Left ventricle myocardium inferior (tissue), 1 donor: ENCODE data around the gene ZNF474. TPM values are rescaled to one million over a fixed set of nuclear protein-coding genes. Genes with fewer than 3 reads are reported as not detected.

Source experiments
- DNase-seq: peaks from one replicate; pipeline ENCODE4 v3.0.0-alpha.2; 2020
- H3K27ac ChIP-seq: fragments of 200-600 bp; replicated peaks from 2 replicates; pipeline ENCODE4 v1.8.0; 2021
- H3K27me3 ChIP-seq: fragments of 200-600 bp; 2 replicates; pipeline ENCODE4 v1.8.0; 2021; ENCODE audit warnings: low read depth
- H3K36me3 ChIP-seq: fragments of 200-600 bp; 2 replicates; pipeline ENCODE4 v1.8.0; 2021
- H3K4me1 ChIP-seq: fragments of 200-600 bp; 2 replicates; pipeline ENCODE4 v1.8.0; 2021
- H3K4me3 ChIP-seq: fragments of 200-600 bp; 2 replicates; pipeline ENCODE4 v1.8.0; 2021; ENCODE audit warnings: mild to moderate bottlenecking, moderate library complexity
- H3K9me3 ChIP-seq: fragments of 200-600 bp; replicated peaks from 2 replicates; pipeline ENCODE4 v1.8.0; 2021
- intact Hi-C: fragments of 100-400 bp; cut with micrococcal nuclease; formaldehyde crosslinking; loops from one replicate; pipeline ENCODE4 v1.11.0; 2022
- total RNA-seq: library from RNA; stranded (reverse); fragmentation: NEBNext Ultra II Directional; extraction: Animal tissue kit (Norgen Biotek cat#: 25700); gene quantifications from one replicate; pipeline ENCODE4 v1.2.1, GENCODE V29; 2021
- TF ChIP-seq, protein P1 (sequence below): fragments of 200-600 bp; IDR thresholded peaks from 2 replicates; pipeline ENCODE4 v1.8.0; 2021; ENCODE audit warnings: antibody characterized with exemption, mild to moderate bottlenecking, borderline replicate concordance
- donor health status: DM: no; HTN: yes; CAD: no; lungs with severe emphysema.

The ZNF474 gene
- total RNA-seq, 1 donor from 2014 or later = not detected

DNA sequence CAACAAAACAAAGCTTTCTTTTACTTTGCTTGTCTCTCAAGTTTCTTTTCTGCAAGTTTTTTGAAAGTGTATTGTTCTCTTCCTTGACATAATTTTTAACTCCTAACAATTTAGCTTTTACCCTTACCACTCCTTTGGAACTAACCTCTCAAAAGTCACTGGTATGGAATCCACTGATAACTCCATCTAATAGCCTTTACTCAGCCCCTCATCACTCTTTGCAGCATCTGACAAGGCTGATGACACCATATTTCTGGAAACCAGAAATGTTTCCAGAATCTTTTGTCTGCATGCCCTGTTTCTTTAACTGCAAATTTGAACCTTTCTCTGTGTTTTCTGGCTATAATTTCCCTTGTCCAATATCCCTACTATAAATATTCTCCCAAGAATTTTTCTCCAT, 46.5 kb downstream of the ZNF474 start:
- H3K36me3 ChIP-seq = no peaks in the 10 kb centered on the region
- no peak overlapping the region for H3K27ac ChIP-seq
- no peak for DNase-seq
- intact Hi-C loops = no loop called here
- peaks cover 1% of the 10 kb centered on the region for H3K4me1 ChIP-seq
- H3K9me3 ChIP-seq = no peaks in the 10 kb centered on the region
- H3K4me3 ChIP-seq = no peak overlapping the region
- TF ChIP-seq, protein P1, sequence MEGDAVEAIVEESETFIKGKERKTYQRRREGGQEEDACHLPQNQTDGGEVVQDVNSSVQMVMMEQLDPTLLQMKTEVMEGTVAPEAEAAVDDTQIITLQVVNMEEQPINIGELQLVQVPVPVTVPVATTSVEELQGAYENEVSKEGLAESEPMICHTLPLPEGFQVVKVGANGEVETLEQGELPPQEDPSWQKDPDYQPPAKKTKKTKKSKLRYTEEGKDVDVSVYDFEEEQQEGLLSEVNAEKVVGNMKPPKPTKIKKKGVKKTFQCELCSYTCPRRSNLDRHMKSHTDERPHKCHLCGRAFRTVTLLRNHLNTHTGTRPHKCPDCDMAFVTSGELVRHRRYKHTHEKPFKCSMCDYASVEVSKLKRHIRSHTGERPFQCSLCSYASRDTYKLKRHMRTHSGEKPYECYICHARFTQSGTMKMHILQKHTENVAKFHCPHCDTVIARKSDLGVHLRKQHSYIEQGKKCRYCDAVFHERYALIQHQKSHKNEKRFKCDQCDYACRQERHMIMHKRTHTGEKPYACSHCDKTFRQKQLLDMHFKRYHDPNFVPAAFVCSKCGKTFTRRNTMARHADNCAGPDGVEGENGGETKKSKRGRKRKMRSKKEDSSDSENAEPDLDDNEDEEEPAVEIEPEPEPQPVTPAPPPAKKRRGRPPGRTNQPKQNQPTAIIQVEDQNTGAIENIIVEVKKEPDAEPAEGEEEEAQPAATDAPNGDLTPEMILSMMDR = no peak
- no peaks in the 10 kb centered on the region for H3K27me3 ChIP-seq

DNA sequence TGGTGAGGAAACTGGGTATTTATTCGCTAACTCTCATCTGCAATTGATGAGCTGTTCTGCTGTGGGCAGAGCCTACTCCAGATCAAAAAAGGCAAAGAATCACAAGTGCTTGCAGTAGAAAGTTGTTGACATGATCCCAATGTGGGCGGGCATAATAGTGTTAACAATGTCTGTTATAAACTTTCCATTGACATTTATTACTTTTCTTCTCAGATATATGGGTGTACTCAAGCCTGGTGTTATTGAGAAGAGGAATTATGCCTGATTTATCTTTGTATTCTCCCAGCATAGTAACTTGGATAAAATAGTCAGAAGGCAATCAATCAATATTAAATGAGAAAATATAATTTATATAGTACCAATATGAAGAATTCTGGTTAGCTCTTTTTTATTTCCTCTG, 47.8 kb downstream of the ZNF474 start:
- intact Hi-C loops = no loop called here
- DNase-seq = no peak
- Histone ChIP-seq H3K27me3 (no peaks in the 10 kb centered on the region), H3K27ac (no peak overlapping the region), H3K9me3 (no peaks in the 10 kb centered on the region), H3K4me3 (no peak overlapping the region), H3K4me1 (peaks cover 13% of the 10 kb centered on the region), H3K36me3 (no peaks in the 10 kb centered on the region)
- TF ChIP-seq, protein P1 = no peak

DNA sequence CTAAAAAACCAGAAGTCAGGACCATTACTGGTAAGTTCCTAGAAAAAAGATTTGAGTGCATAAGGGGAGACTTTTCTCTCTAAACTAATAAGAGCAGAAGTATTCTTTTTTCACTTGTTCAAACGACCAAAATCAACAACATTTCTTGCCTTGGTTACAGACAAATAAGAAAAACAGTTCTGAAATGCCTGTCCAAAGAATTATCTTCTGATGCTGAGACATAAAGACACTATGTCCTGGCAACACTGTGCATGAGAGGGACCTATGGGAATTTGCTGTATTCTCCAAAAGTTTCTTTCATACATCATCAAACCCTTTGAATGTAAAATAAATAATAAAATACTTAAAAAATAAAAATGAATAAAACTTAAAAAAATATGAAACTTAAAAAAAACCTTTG, 50.4 kb downstream of the ZNF474 start:
- no peaks in the 10 kb centered on the region for H3K9me3 ChIP-seq
- H3K27ac ChIP-seq = no peak overlapping the region
- H3K27me3 ChIP-seq = no peaks in the 10 kb centered on the region
- DNase-seq = no peak
- no peaks in the 10 kb centered on the region for H3K36me3 ChIP-seq
- peaks cover 35% of the 10 kb centered on the region for H3K4me1 ChIP-seq
- intact Hi-C loops = no loop called here
- TF ChIP-seq, protein P1 = no peak
- H3K4me3 ChIP-seq = no peak overlapping the region

DNA sequence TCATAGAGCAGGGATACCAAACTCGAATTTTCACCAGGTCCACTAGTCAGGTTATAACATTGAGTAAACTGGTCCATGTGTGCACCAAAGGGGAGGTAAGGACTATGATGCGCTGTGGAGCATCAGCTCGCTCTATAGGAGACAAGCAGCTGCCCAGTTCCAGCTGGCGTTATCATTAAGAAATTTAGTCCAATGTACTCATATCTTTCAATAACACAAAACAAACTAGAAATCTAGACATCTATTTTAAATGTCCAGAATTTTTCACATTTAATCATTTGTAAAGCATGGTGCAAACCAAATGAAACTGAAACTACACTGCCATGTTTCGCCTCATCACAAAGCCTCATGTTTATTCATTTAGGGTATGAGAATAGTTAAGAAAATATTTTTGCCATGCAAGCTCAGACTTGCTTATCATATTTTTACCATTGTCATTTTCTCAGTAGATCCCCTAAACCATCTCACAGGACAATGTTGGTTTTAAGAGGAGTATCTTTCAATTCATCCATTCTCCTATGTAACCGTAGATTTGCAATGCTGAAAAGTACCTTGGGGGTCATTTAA, 50.9 kb downstream of the ZNF474 start:
- TF ChIP-seq, protein P1 = no peak

DNA sequence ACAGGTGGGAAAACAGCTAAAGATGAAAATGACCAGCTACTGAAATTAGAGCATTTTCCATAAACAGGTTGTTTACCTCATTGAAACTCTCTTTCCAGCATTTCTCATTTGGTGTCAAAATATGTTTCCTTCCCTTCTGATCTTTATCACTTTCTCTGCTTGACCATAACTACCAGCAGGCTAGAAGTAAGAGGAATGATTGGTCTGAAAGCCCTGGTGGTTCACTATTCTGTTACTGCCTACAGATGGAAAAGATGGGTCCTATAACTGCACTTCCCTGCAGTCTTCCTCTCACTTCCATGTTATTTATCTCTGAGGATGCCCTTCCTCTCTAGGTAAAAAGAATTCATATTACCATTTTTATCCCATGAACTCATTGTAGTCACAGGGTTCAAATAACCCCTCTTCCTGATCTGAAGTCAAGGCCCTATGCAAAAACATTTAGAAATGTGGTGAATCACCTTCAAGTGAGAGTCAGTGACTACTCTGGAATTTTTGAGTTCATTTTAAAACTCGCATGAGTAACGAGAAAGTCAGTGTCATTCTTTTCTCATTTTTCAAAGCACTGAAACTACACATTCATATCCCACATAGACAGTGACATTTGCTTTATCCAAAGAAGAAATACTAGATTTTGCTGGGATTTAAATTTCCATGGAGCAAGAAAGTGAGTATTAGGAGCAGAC, 51.7 kb downstream of the ZNF474 start:
- no peaks in the 10 kb centered on the region for H3K27me3 ChIP-seq
- intact Hi-C loops = no loop called here
- no peaks in the 10 kb centered on the region for H3K36me3 ChIP-seq
- H3K9me3 ChIP-seq = no peaks in the 10 kb centered on the region
- DNase-seq = no peak
- TF ChIP-seq, protein P1 = no peak
- H3K27ac ChIP-seq = no peak overlapping the region
- H3K4me3 ChIP-seq = no peak overlapping the region
- peaks cover 35% of the 10 kb centered on the region for H3K4me1 ChIP-seq

More for the DNA sequence above, 50.9 kb downstream of the ZNF474 start:
- H3K4me1 ChIP-seq = peaks cover 35% of the 10 kb centered on the region
- no peak overlapping the region for H3K27ac ChIP-seq
- no peaks in the 10 kb centered on the region for H3K27me3 ChIP-seq
- no peaks in the 10 kb centered on the region for H3K36me3 ChIP-seq
- intact Hi-C loops = no loop called here
- no peaks in the 10 kb centered on the region for H3K9me3 ChIP-seq
- DNase-seq = no peak
- H3K4me3 ChIP-seq = no peak overlapping the region
